Glomerular endothelial cell (primary cell): ENCODE data around the gene RIPOR2. TPM values are rescaled to one million over a fixed set of nuclear protein-coding genes. Genes with fewer than 3 reads are reported as not detected.

Source experiments
- DNase-seq: peaks from one replicate; pipeline ENCODE4 v3.0.0-alpha.2; 2011; ENCODE audit warnings: low read depth, low spot score; ENCODE audit errors: extremely low read depth
- total RNA-seq: library from RNA; depleted of rRNA; stranded (reverse); fragments of >200 nt; gene quantifications from 2 replicates; pipeline ENCODE4 v1.2.3, GENCODE V29; 2015

RIPOR2 gene
- total RNA-seq, 1 donor from 2014 or later = not detected

DNA sequence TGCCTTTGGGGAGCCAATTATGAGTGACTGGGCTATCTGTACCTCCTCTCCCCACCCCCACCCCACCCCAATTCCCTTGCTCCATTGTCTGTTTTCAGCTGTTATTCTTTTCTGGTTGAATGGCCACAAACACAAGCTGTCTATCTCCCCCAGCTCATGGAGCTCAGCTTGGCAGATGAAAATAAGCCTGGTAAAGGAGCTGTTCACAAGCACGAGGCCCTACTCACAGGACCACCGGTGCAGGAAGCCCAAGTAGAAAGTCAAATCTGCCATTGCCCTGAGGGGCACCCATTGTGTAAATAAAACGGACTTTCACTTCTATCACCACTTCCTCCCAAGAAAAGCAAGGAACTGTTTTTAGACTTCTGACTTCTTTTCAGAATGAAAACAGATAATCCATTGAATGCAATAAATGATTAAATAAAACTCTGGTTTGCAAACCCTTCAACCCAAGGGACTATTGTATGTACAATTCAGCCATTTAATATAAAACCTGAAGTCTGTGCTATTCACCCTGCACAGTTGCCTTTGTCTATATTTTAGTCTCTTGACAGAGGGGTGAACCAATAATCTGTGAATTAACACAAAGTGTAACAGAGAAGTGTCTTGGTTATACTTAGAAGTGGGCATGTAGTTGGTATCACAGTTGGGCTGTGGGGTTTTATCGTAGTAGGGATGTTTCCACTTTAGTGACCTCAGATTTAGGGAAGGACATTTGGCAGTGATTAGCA lies 27.7 kb downstream of the RIPOR2 start:
- DNase-seq = no peak

GRCh38 chr6:24906314-24906713 lies 29.4 kb downstream of the RIPOR2 start:
- no peak for DNase-seq

GRCh38 chr6:24905483-24905882 lies 30.3 kb downstream of the RIPOR2 start:
- no peak for DNase-seq

DNA sequence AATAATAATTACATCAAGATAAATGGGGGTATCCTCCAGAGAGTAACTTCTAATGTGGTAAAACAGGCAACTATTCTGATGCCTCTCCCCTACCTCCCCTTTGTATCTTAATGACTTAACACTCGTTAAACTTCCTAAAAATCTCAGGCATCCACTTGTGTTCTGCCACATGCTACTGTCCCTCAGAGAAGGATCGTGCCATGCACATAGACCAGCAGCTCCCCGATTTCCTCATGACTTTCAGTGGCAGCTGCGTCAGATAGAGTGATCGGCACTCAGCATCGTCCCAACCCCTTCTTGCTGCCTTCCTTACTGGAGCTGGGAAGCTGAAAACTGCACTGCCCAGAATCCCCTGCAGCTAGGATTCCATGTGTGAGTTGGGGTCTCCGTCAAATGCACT lies 32.1 kb downstream of the RIPOR2 start:
- no peak for DNase-seq

- DNase-seq = no peak
Observed at GRCh38 chr6:24902782-24903181, 33.0 kb downstream of the RIPOR2 start.

DNA sequence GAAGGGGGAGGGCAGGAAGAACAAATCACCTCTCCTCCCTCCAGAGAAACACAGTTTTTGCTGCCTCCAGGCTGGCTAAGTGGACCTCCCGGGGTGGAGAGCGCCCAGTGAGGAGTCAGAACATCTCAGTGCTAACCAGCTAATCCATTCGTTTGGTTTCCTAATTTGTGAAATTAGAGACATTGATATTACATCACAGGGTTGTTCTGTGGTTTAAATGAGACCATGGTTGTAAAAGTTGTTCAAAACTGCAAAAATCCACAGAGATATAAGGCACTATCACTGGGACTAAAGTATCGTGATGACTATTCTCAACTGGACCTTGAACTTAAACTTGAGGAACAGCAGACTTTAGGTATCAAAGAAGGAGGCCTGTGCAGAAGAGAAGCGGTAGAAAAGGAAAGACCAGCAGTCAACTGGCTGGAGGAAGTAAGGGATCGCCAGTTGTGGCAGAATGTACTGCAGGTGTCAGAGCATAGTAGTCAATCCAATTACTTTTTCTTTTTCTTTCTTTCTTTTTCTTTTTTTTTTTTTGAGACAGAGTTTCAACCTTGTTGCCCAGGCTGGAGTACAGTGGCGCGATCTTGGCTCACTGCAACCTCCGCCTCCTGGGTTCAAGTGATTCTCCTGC lies 33.9 kb downstream of the RIPOR2 start:
- DNase-seq = no peak

GRCh38 chr6:24900917-24901697 lies 34.7 kb downstream of the RIPOR2 start:
- no peak for DNase-seq

GRCh38 chr6:24899997-24900325 lies 35.8 kb downstream of the RIPOR2 start:
- no peak for DNase-seq

DNA sequence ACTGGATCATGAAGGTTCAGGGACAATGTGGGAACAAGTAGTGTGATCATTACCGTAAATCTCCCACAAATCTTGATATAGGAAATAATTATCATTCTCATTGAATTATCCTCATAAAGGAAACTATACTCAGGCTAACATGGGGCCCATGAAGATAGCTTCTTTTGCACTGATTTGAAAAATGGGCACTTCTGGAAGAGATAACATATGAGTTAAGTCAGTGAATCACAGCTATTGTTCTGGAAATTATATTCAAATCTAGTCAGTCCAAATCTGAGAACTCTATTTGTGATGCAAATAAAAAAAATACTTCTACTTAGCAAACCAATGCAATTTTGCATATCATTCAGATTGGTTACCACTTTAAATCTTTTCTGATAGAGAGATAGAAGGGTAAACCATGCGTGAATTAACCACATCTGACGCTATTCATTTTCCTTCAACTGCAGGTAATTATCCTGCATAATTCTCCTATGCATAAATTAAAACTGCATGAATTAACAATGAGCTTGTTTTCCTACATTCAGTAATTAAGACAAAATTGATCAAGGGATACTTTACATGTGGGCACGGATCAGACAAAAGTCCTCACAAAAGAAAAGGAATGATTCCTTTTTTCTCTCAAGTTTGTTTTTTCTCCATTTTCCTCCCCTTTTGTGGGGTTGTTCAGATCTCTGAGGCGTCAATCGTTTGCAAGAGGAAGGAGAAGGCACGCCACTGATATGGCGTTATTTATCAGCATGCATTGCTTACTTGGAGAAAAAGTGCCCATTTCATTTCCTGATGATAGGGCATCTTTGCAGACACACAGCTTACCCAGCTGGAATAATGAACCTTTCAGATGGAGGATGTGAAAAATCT lies 36.4 kb downstream of the RIPOR2 start:
- no peak for DNase-seq

GRCh38 chr6:24898676-24899075 lies 37.1 kb downstream of the RIPOR2 start:
- DNase-seq = no peak

DNA sequence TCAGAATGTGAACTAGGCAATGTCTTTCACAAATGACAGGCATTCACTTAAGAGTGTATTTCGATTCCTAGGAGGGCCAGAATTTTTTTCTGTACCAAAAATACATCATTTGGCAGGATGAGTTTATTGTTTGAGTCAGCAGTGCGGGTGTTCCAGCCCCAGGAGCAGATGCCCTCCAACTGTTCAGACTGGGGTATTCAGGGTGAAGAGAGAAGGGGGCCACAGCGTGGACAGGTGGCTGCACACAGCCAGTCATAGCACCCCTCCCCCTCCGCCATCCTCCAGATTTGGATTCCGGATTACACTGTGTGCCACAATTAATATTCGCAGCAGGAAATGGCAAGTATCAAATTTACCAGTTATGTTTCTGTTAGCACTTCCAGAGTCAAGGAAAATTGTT lies 38.6 kb downstream of the RIPOR2 start:
- no peak for DNase-seq

- no peak for DNase-seq
Observed at GRCh38 chr6:24893342-24893850, 42.4 kb downstream of the RIPOR2 start.

DNA sequence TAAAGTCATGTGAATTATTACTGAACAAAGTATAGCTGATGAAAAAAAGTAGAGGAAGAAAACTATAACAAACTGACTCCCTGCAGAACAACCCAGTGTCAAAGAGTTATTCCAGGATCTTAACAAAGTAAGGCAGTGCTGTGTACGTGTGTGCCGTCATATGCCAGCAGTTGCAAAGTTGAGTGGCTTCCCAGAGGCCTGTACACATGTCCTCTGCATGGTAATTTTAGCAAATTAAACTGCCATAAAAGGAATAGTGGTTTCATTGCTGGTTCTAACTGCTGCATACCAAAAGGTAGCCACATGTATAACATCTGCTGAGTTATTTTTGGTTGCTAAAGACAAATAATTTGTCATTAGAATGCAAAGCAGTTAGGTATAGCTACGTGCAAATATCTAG lies 44.8 kb downstream of the RIPOR2 start:
- no peak for DNase-seq

DNA sequence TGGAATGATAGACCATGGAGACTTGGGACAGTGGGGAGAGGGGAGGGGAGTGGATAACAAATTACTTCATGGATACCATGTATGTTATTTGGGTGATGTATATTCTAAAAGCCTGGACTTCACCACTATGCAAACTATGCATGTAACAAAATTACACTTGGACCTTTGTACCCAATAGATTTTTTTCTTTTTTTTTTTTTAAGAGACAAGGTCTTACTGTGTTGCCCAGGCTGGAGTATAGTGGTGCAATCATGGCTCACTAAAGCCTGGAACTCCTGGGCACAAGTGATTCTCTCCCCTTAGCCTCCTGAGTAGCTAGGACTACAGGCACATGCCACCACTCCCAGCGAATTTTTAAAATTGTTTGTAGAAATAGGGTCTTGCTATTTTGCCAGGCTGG lies 45.3 kb downstream of the RIPOR2 start:
- no peak for DNase-seq

DNA sequence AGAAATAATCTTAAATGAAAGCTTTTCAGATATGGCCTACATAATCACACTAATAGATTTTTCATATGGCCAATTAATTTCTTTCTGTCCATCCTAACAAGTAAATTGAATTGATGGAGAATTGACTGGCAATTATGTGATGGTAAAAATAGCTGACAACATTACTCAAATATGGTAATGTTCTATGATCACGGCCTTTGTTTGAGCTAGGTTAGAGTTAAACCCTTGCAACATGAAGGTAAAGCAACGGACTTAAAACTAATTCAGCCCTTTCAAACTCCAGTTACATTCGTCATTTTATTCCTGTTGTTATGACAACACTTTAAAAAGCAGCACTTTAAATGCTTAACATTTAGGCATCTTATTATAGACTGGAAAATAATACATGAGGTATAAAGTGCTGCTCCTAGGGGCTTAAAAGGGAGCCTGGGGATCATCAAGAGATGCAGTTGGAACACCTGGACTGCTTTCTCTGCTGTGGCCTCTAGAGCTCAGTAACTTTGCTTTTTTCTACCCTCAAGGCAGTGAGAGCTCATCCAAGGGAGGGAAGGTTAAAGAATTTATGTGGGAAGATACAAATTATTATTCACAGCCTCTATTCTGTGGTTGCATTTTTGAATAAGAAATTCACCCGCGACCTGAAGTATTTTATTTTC lies 46.9 kb downstream of the RIPOR2 start:
- no peak for DNase-seq

DNA sequence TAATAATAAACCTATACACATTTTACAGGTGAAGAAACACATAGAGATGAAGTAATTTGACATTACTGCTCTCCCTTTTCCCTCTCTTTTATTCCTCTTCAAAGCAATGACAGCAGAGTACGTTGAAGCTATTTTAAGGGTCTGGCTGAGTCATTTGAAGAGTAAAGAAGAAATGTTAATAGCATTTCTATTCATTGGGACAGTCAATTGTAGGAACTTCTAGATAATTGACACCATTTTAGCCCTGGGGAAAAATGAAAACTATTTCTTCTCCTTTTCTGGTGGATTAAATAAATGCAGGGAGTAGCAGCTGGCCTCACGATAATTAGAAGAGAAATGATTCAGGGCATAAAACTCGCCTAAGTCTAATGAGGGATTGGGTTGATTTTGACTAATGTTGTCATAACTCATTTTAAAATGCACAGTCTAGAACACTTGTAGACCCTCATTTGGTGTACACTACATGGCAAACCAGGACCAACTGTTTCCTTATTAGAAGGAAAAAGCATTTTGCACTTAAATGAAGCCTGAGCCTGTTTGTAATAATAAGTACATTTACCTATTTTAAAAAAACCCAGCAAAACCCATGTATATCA lies 48.1 kb downstream of the RIPOR2 start:
- DNase-seq = no peak

DNA sequence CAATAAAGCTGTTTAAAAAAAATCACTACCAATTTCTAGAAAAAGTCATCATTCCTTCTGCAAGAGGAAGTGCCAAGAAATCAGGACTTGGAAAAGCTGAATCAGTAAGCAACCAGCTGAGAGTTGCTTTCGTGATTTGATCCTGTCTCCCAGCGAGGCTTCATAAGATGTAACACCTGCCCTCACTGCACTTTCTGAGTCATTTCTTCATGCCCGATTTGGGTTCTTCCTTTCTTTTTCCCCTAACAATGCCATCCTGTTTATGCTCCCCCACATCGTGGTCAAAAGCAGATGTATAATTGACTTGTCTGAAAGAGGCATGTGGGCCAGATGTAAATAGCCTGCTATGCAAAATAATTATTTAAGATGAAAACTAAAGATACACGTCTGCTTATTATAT lies 52.1 kb downstream of the RIPOR2 start:
- no peak for DNase-seq

DNA sequence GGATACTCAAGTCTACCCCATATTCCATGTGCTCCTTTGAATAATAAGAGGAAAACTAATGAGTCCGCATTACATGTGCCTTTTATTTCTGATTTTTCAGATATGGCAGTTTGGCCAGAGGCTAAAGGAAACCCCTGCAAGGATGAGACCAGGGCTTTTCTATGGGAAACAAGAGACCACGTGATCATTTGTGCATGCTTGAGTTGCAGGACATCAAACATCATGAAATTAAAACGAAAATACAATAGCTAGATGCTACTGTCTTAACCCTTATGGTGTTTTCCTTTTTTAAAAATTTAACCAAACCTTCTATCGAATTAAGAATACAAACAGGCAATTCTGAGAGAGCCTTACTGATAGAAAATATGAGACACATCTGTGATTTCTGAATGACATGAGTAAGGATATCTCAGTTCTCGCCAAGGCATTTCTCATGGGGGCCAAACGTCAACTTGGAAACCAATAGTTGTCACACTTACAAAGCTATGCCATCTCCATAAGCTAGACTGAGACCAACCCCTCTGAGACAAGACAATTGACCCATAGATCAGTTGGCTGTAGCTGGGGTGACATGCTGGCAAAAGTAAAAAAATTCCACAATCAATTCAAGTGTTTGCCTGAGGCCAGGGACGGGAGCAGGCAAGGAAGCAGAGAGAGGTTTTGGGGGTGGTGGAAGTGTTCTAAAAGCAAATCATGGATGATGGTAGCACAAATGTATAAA lies 52.8 kb downstream of the RIPOR2 start:
- DNase-seq = no peak

GRCh38 chr6:24882295-24882694 lies 53.5 kb downstream of the RIPOR2 start:
- DNase-seq = no peak
